Natural killer cell (primary cell): ENCODE results near the gene SPINDOC. TPM values are rescaled to one million over a fixed set of nuclear protein-coding genes. Genes with fewer than 3 reads are reported as not detected.

Experiments used
- ATAC-seq, 3 donors: fragments of 150-1000 bp in 2 of 3; fragments of 200-7000 bp in 1 of 3; cut with Tn5 transposase; 1 replicate in 1 of 3; 2 replicates in 2 of 3; pipeline ENCODE4 v1.10.0; 2021; ENCODE audit warnings: mild to moderate bottlenecking in 2 of 3, moderate library complexity in 2 of 3
- DNase-seq, 2 donors: peaks; one replicate each; pipeline versions ENCODE4 v3.0.0 to v3.0.0-alpha.2; 2013 to 2021; ENCODE audit warnings: mixed read lengths in 1 of 2
- H3K27ac ChIP-seq: one replicate; pipeline ENCODE4 v1.5.1; 2013; ENCODE audit warnings: mild to moderate bottlenecking, low read length
- H3K27me3 ChIP-seq: one replicate; pipeline ENCODE4 v1.6.1; 2013; ENCODE audit warnings: low read length; ENCODE audit not compliant: control insufficient read depth, insufficient read depth
- H3K36me3 ChIP-seq: one replicate; pipeline ENCODE4 v1.6.1; 2013; ENCODE audit warnings: low read length; ENCODE audit not compliant: control insufficient read depth, insufficient read depth
- H3K4me1 ChIP-seq: one replicate; pipeline ENCODE4 v1.6.1; 2013; ENCODE audit warnings: low read length; ENCODE audit not compliant: control insufficient read depth, insufficient read depth
- H3K4me3 ChIP-seq: one replicate; pipeline ENCODE4 v1.5.1; 2013; ENCODE audit warnings: low read length
- H3K9me3 ChIP-seq: one replicate; pipeline ENCODE4 v1.6.1; 2013; ENCODE audit warnings: low read length; ENCODE audit not compliant: control insufficient read depth, insufficient read depth
- H3K27ac Mint-ChIP-seq, 2 donors: one replicate each; pipeline ENCODE4 v1.8.0; 2022; ENCODE audit warnings: mild to moderate bottlenecking in 2 of 2, mixed read lengths in 2 of 2, moderate library complexity in 1 of 2
- H3K27me3 Mint-ChIP-seq, 2 donors: one replicate each; pipeline ENCODE4 v1.8.0; 2022; ENCODE audit warnings: low read depth in 2 of 2, mixed read lengths in 2 of 2
- H3K36me3 Mint-ChIP-seq: one replicate; pipeline ENCODE4 v1.8.0; 2022; ENCODE audit warnings: mixed read lengths
- H3K4me1 Mint-ChIP-seq, 2 donors: one replicate each; pipeline ENCODE4 v1.8.0; 2022; ENCODE audit warnings: mixed read lengths in 2 of 2
- H3K4me3 Mint-ChIP-seq: one replicate; pipeline ENCODE4 v1.8.0; 2022; ENCODE audit warnings: mild to moderate bottlenecking, moderate library complexity, mixed read lengths
- H3K9me3 Mint-ChIP-seq, 2 donors: one replicate each; pipeline ENCODE4 v1.8.0; 2022; ENCODE audit warnings: mixed read lengths in 2 of 2
- WGBS: methylation state at CpG from one replicate; pipeline ENCODE4 v1.1.7; 2013; ENCODE audit warnings: missing lambda C conversion rate; ENCODE audit not compliant: insufficient coverage; 5-methylcytosine and 5-hydroxymethylcytosine counted together
- intact Hi-C: fragments of 100-400 bp; cut with micrococcal nuclease; formaldehyde crosslinking; loops from one replicate; pipeline ENCODE4 v1.14.2; 2022
- total RNA-seq, 4 donors: library from RNA; stranded (reverse); fragments of 120-200 nt in 1 of 4; gene quantifications; one replicate each; pipeline versions ENCODE4 v1.2.3 to v1.2.4, GENCODE V29; 2013 to 2022
- TF ChIP-seq, protein P1 (sequence below): fragments of 200-600 bp; IDR thresholded peaks from one replicate; pipeline ENCODE4 v1.8.0; 2022; ENCODE audit warnings: antibody characterized with exemption

Gene SPINDOC
- total RNA-seq, 3 donors from 2014 or later (not counting 1 experiment from before 2014, with no cell fraction given), result 15.6 to 25.3 (median 21.1) TPM

DNA sequence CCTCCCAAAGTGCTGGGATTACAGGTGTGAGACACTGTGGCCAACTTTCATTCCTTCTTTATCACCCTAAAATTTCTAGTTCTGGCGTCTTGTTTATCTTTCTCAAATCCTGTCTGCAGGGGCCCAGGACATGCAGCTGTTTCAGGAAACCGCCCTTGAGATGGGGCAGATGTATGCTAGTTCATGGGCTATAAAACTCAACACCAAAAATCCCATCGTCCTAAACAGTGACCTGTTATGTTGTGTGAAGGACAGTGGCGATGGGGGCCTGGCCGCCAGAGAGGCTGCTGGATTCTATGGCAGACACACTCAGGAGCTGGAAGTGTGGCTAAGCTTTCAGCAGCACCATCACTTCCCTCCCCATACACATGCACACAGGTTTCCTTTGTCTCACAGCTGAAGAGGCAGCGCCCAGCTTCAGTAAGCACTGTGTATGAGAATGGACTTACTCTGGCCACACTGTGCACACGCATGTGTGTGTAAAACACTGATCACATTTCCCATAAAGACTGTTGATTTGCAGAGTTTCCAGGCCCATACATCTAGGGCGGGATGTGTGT, 62.3 kb downstream of the SPINDOC start:
- peak overlapping the region; percentile 39 to 68 for H3K27ac Mint-ChIP-seq
- H3K9me3 ChIP-seq, result no peaks in the 10 kb centered on the region

DNA sequence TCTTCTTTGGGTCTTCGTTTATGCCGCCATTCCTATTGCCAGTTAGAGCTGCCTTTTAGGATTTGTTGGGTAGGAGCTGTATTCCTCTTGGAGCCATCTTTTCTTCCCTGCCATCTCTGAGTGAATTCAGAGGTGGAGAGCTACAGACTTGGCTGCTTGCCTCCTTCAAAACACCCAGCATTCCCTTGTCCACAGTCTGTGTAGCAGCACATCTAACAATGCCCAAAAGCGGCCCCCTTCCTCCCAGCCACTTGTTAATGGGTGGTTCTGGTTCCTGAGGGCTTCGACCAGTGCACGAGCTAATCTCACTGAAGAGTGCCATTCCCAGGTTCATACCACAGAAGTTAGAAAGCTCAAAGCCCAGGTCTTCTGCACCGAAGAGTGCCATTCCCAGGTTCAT, 63.4 kb downstream of the SPINDOC start:
- no peak for ATAC-seq
- Mint-ChIP-seq H3K4me3 (no peak overlapping the region), H3K9me3 (no peaks in the 10 kb centered on the region), H3K27ac (no peak overlapping the region), H3K36me3 (no peaks in the 10 kb centered on the region), H3K4me1 (peaks cover 56 to 67% of the 10 kb centered on the region in 2 donors), H3K27me3 (no peaks in the 10 kb centered on the region)
- no peak overlapping the region for H3K4me3 ChIP-seq
- no peaks in the 10 kb centered on the region for H3K9me3 ChIP-seq
- H3K4me1 ChIP-seq, result peaks cover 61% of the 10 kb centered on the region
- TF ChIP-seq, protein P1, sequence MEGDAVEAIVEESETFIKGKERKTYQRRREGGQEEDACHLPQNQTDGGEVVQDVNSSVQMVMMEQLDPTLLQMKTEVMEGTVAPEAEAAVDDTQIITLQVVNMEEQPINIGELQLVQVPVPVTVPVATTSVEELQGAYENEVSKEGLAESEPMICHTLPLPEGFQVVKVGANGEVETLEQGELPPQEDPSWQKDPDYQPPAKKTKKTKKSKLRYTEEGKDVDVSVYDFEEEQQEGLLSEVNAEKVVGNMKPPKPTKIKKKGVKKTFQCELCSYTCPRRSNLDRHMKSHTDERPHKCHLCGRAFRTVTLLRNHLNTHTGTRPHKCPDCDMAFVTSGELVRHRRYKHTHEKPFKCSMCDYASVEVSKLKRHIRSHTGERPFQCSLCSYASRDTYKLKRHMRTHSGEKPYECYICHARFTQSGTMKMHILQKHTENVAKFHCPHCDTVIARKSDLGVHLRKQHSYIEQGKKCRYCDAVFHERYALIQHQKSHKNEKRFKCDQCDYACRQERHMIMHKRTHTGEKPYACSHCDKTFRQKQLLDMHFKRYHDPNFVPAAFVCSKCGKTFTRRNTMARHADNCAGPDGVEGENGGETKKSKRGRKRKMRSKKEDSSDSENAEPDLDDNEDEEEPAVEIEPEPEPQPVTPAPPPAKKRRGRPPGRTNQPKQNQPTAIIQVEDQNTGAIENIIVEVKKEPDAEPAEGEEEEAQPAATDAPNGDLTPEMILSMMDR, result no peak
- intact Hi-C loops, result no loop called here
- 97% methylated on average over 6 of the region's 6 CpGs for WGBS
- DNase-seq, result no peak
- no peak overlapping the region for H3K27ac ChIP-seq
- peaks cover 8% of the 10 kb centered on the region for H3K36me3 ChIP-seq
- no peaks in the 10 kb centered on the region for H3K27me3 ChIP-seq

More for the DNA sequence above, 62.3 kb downstream of the SPINDOC start:
- Histone ChIP-seq H3K27ac (no peak overlapping the region), H3K27me3 (no peaks in the 10 kb centered on the region), H3K36me3 (peaks cover 8% of the 10 kb centered on the region), H3K4me3 (no peak overlapping the region), H3K4me1 (peaks cover 58% of the 10 kb centered on the region)
- ATAC-seq (no peak), DNase-seq (no peak)
- intact Hi-C loops, result no loop called here
- TF ChIP-seq, protein P1, result no peak
- Mint-ChIP-seq H3K9me3 (no peaks in the 10 kb centered on the region), H3K4me3 (peak overlapping the region; percentile 49), H3K4me1 (peaks cover 56 to 67% of the 10 kb centered on the region in 2 donors), H3K36me3 (no peaks in the 10 kb centered on the region), H3K27me3 (no peaks in the 10 kb centered on the region)
- WGBS, result 94% methylated on average over 5 of the region's 8 CpGs

Other genes starting within 250 kb of the SPINDOC start
- 10 to 100 TPM; 32.5 to 34.1 (median 34.1) TPM for gene PLAAT3, start 199.0 kb upstream of the SPINDOC start, total RNA-seq
- 10 to 100 TPM; 35.7 to 46.8 (median 41.6) TPM for gene ATL3, start 142.1 kb upstream of the SPINDOC start, total RNA-seq
- 10 to 100 TPM; 36.9 to 43.0 (median 37.6) TPM for gene RTN3, start 132.0 kb upstream of the SPINDOC start, total RNA-seq
- 1 to 10 TPM; 3.7 to 5.3 (median 4.8) TPM for gene ZFTA, start 44.7 kb upstream of the SPINDOC start, total RNA-seq
- gene MARK2, start 25.7 kb downstream of the SPINDOC start, total RNA-seq, result 10 to 100 TPM; 63.8 to 88.4 (median 80.2) TPM
- not detected for gene RCOR2, start 103.7 kb downstream of the SPINDOC start, total RNA-seq
- 10 to 100 TPM; 44.8 to 72.1 (median 57.4) TPM for gene NAA40, start 125.5 kb downstream of the SPINDOC start, total RNA-seq
- 100 to 1,000 TPM; 143 to 166 (median 145) TPM for gene COX8A, start 161.2 kb downstream of the SPINDOC start, total RNA-seq
- 10 to 100 TPM; 73.6 to 88.9 (median 82.4) TPM for gene OTUB1, start 173.0 kb downstream of the SPINDOC start, total RNA-seq
- gene FLRT1, start 222.5 kb downstream of the SPINDOC start, total RNA-seq, result not detected